ENCODE measurements around the gene DHDDS.
"Not testable (repeated sequence)": the region's sequence is repeated elsewhere in the genome, so short reads cannot be mapped to it uniquely, and the experiment has no call there.

The DHDDS gene

DNA sequence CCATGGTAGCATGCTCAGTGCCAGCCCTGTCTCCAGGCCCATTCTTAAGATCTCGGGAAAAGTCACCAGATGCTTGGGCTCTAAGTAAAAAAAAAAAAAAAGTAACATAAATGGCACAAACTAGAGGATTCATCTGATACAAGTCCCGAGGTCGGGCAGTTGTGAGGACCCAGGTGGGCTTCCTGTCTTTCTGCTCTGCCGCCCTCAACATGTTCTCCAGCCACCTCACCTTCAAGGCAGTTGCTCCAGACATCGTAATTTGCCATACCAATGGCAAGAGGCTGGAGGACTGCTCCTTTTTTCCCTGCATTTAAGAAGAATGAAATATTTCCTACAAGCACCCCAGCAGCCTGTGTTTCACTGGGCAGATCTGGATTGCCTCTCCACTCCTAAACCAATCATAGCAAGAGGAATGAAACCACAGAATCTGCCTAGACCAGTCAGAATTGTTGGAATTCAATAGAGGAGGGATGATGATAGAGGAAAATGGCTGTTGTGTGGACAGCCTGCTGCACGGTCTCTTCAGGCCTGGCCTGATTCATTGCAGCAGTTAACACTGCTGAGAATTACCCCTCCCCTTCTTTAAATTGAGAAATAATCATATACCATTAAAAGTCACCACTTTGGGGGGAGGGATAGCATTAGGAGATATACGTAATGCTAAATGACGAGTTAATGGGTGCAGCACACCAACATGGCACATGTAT is 45.5 kb downstream of the DHDDS start:
- DNase-seq: no peak

- no peak for DNase-seq
These were observed 46.0 kb downstream of the DHDDS start for GRCh38 chr1:26478159-26478558.

- no peak for DNase-seq
These were observed 46.9 kb downstream of the DHDDS start for GRCh38 chr1:26478988-26479387.

DNA sequence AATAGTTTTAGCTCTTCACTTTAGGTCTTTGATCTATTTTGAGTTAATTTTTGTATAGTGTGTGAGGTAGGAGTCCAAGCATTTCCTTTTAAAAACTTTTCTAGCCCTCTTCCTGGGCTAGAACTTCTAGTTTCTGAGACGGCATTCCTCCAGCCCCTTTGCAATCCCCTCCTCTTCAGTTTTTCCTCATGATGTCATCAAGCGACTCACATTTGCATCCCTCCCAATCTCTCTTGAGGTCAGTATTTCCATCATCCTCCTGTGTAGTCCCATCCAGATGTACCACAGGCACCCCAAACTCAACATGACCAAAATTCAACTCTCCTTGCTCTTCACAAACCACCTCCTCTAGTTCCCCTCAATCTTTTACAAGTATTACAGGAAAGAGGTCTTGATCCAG is 50.8 kb downstream of the DHDDS start:
- DNase-seq: no peak

GRCh38 chr1:26483980-26484379 is 51.9 kb downstream of the DHDDS start:
- no peak for DNase-seq

DNA sequence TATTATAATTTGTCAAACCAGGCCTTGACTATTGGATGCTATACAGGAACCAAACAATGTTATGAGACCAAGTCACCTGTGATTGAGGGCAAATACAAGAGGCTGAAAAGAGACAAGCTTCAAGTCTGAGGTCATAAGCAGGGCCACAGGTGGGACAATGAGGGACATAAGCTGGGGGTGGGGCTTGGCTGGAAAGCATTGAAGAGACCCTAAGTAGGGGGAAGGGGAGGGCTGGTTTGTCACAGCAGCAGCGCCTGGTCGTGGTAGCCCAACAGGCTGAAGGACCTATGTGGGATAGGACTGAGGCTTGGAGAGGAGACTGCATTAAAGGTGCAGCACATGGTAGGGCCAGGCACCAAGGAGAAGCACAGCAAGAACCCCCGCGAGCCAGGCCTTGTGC is 58.0 kb downstream of the DHDDS start:
- DNase-seq: no peak

DNA sequence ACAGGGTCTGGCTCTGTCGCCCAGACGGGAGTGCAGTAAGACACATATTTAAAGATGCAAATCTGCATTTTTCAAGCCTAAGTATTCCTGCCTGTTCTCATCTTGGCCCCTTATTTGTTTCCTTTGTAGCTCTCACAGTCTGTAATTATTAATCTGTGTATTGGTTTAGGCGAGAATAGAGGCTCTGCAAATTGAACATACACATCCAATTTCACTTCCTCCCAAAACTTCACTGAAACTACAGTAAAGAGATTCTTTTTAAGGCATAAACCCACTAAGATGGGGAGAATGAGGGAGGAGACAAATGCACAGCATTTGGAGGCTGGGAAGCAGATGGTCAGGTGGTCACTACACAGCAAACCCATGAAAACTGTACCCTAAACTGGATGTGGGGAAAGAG is 61.1 kb downstream of the DHDDS start:
- no peak for DNase-seq

- no peak for DNase-seq
These were observed 61.8 kb downstream of the DHDDS start for GRCh38 chr1:26493938-26494337.

DNA sequence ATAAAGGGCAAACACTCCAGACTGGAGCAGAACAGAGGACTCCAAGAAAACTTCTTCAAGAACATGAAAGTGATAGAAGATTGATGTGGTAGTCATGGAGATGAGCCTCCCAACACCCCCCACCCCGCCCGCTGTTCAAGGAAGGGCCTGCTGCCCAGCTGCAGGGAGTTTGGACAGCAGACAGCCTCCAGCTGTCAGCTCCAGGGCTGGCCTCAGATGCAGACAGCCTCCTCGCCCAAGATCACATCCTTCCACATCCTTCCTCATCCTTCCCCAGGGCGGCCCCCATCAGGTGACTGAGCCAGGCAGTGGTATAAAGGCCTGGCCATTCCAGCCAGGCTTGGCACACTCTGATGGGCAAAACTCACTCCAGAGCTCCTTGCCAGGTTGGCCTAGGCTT is 64.7 kb downstream of the DHDDS start:
- DNase-seq: no peak

DNA sequence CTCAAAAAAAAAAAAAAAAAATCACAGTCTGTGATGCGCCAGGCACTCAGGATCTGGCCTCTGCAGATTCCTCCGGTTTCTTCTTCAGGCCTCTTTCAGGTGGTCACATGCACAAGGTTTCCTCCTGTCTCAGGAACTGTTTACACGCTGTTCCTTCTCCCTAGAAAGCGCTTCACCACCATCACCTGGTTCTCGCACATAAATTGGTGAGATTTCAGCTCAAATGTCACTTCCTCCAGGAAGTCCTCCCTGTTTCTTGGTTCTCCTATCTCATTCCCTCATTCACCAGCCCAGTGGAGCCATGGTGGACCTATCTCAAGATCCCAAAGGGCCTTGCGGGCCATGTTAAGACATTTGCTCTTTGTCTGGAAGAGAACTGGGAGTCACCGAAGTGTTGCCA is 66.8 kb downstream of the DHDDS start:
- DNase-seq: no peak

- peak; percentile 94 for DNase-seq
These were observed 68.5 kb downstream of the DHDDS start for GRCh38 chr1:26500488-26501175.

- DNase-seq: not testable (repeated sequence)
These were observed 78.6 kb downstream of the DHDDS start for GRCh38 chr1:26510711-26511110.

- not testable (repeated sequence) for DNase-seq
These were observed 83.7 kb downstream of the DHDDS start for GRCh38 chr1:26515836-26516235.

DNA sequence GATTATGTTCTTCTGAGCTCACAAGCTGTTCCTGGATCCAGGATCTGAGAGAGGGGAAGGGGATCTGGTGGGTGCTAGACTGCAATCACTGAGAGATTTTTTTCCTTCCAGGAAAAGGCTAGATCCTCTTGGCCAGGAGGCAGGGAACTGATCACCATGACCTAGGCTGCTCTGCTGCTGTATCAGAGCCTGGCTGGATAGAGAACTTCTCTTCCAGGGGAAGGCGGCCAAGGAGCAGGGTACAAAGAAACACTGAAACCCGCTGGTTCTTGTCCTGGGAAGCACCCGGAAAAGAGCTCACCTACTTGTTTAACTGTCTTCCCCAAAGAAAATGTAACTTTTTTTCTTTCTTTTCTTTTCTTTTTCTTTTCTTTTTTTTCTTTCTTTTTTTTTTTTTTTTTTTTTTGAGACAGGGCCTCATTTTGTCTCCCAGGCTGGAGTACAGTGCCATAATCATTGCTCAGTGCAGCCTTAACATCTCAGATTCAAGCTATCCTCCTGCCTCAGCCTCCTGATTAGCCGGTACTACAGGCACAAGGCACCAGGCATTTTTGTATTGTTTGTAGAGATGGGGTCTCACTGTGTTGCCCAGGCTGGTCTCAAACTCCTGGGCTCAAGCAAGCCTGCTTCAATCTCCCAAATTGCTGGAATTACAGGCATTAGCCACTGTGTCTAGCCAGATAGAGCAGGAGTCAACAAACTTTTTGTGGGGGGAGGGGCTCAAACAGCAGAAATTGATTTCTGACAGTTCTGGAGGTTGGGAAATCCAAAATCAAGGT is 85.1 kb downstream of the DHDDS start:
- DNase-seq: no peak

DNA sequence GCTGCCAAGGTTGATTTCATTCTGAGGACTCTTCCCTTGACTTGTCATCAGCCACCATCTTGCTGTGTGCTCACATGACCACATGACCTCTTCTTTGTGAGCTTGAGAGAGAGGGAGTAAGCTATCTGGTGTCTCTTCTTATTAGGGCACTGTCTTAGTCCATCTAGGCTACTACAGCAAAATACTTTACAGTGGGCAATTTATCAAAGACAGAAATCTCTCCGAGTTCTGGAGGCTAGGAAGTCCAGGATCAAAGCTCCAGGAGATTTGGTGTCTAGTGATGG is 85.6 kb downstream of the DHDDS start:
- DNase-seq: no peak

DNA sequence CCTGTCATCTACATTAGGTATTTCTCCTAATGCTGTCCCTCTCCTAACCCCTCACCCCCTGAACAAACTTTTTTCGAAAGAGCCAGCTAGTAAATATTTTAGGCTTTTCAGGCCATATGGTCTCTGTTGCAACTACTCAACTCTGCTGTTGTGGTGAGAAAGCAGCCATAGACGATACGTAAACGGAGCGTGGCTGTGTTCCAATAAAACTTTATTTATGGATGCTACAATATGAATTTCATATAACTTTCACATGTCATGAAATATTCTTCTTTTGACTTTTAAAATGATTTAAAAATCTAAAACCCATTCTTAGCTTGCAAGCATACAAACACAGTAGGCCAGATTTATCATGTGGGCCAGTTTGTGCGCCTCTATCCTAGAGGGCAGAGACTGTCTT is 86.2 kb downstream of the DHDDS start:
- DNase-seq: no peak

GRCh38 chr1:26520339-26520738 is 88.2 kb downstream of the DHDDS start:
- no peak for DNase-seq
